Heart left ventricle (tissue), 13 donors: Measurements from ENCODE around the gene RREB1.

Experiments used
- CTCF ChIP-seq, 12 donors: fragments of 200-600 bp; sonication (generic) in 4 of 12; IDR thresholded peaks; one replicate each; pipeline versions ENCODE4 v1.5.0 to v1.8.0; 2018 to 2022; ENCODE audit warnings: antibody characterized with exemption in 12 of 12, mild to moderate bottlenecking in 5 of 12
- POLR2A ChIP-seq, 2 donors: fragments of 450-650 bp; IDR thresholded peaks; one replicate each; pipeline ENCODE4 v1.6.1; 2017; ENCODE audit warnings: antibody characterized with exemption in 2 of 2, mild to moderate bottlenecking in 2 of 2, moderate library complexity in 2 of 2
- donor health status: ischemic (EF 13 %, LVEDD 7.1; RV severe dilation, severe dysfunction).
- donor health status: DM: no; HTN: yes; CAD: no.
- donor health status: DM: no; HTN: no; CAD: no.
- donor health status: ischemic (EF 25% LVEDD 6.9; RV normal size, moderate dysfunction).
- donor health status: ischemic (EF 25% LVEDD 5.7; RV mildly dilated, moderate dysfunction).
- donor health status: ischemic (EF 35%, LVEDD 5.7; RV mildly dilated, moderate dysfunction).
- donor health status: nonischemic (EF 11% LVEDD 7.7; RV severe dilation, severe dysfunction).
- donor health status: DM: yes; HTN: yes; CAD: no.
- donor health status: PGD.
- donor health status: ischemic (EF 29% LVEDD 5.4; RV normal size, mild dysfunction).
- donor health status: nonischemic (EF 23%, LVEDD 6.1; RV moderate dilation, normal function).

GRCh38 chr6:7147051-7147671 lies 39.4 kb downstream of the RREB1 start:
- TF ChIP-seq CTCF (IDR thresholded peaks at IDR 0.05), result no peak
- TF ChIP-seq POLR2A (IDR thresholded peaks at IDR 0.05), result no peak
